NOMO-1 treated with dmso at 0.1 percent for 144 hours (cell line): ENCODE results near the gene CYP26A1.

Source experiments
- DNase-seq: peaks from one replicate; lab custom pipeline; 2025; ENCODE audit not compliant: unreplicated experiment; lab: John Stamatoyannopoulos, UW

The CYP26A1 gene

DNA sequence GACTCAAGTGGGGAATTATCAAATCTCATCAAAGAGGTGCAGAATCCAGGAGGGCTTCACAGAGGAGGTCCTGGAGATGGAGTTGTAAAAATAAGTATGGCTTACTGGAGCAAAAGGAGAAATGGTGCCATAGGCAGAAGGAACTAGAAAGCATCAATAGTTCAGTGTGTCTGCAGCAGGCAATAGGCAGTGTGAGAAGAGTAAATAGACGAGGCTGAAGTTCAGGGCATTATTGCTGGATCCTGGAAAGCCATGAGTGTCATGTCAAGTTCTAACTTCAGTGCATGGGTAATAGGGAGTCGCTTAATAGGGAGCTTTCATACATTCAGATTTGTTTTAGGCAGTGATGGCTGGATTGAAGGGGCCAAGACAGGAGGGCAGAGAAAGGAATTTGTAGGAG, 39.3 kb downstream of the CYP26A1 start:
- no peak for DNase-seq

DNA sequence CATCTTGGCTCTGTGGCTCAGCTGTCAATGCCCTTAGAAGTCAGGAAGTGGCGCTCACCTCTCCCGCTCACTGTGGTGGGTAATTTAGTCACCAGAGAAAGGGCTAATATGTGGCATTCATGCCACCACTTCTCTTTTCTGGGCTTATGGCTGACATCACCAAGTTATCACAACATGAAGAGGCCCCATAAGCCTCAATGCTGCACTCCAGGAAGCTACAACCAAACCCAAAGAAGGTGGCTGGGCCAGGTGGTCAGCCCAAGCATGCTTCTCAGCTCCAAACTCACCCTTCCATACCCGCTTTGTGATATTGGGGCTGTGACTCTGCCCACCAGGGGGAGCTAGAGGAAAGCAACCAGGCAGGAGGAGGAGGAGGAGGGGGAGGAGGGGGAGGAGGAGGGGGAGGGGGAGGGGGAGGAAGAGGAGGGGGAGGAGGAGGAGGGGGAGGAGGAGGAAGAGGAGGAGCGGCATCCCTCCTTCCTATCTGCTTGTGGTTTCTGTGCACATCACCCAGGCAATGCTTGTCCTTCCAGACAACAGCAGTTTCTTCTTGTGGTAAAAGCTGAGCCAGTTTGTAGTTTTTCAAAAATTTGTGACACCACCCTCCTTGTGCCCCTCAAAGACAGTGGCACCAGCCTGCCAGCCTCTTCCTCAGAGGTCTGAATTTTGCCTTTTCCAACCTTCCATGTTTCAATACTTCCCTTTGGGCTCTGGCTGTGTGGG, 42.1 kb downstream of the CYP26A1 start:
- peak; percentile 52 for DNase-seq

DNA sequence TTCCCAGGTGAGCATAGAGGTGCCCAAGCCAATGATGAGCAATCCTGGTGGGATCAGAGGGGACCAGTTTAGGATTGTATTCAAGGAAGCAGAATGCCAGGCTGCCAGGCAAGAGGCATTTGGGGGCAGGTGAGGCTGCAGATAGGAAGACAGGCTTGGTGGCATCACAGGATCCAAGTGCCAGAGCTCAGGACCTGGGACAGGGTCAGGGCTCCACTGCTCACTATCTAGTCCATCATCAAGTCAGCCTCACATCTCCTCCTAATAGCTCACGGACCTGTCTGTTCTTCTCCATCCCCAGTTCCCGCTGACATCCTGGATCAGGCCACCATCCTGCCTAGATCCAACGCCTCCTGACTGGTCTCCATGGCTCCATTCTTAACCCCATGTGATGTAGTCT, 47.6 kb downstream of the CYP26A1 start:
- no peak for DNase-seq

DNA sequence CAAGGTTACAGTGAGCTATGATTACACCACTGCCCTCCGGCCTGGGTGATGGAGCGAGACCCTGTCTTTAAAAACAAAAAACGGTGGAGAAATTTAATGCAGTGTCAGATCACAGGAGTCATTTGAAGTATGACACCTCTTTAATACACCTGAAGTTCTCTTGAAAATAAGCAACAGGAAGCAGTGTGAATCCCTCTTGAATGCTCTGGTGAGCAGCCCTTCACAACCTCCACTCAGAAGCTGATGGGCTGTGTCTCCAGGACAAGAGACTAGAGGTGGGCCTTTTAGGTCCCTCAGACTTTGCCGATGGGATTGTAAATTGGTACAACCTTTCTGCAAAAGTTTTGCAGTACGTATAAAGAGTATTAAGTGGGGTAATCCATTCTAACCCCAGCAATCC, 50.1 kb downstream of the CYP26A1 start:
- DNase-seq = no peak

DNA sequence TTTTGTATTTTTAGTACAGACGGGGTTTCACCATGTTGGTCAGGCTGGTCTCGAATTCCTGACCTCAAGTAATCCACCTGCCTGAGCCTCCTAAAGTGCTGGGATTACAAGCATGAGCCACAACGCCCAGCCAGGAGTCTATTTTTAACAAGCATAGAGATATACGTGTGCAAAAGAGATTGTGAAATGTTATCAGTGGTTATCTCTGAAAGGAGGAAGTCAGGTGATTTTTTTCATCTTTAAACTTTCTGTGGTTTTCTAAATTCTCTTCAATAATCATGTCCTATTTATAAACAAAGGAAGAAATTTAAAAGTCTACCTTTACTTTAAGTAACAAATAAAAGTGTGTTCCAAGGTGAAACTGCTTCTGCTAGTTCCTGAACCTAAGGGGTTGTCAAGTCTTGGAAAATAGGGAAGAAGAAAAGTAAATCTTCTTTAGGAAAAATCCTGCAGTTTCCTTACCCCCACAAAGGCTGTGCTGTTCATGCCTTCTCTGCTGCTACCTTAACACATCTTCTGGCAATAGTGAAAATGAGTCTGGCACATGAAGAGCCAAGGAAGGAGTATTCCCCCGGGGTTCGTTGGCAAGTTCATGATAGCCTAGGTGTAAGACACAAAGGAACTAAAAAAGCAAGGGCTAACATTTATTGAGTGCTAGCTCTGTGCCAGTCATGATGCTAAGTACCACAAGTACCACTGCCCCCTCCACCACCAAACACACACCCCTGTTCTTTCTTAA, 51.1 kb downstream of the CYP26A1 start:
- peak; percentile 36 for DNase-seq

DNA sequence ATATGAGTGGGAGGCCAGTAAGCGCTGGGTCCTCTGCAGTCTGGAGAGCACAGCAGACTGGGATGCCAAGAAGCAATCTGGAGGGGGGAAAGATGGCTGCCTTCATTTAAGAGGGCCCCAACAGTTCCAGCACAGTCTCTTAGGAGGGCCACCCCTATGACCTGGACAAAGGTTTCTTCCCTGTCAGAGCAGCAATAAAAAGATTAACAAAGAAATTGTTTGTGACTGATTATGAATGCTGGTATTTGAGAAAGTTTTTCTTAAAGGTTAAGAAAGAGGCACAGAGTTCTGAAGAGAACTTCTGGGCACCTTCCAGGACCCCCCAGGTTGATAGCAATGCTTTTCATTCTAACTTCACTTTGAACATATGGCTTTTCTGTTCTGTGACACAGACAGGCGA, 52.3 kb downstream of the CYP26A1 start:
- DNase-seq = no peak

DNA sequence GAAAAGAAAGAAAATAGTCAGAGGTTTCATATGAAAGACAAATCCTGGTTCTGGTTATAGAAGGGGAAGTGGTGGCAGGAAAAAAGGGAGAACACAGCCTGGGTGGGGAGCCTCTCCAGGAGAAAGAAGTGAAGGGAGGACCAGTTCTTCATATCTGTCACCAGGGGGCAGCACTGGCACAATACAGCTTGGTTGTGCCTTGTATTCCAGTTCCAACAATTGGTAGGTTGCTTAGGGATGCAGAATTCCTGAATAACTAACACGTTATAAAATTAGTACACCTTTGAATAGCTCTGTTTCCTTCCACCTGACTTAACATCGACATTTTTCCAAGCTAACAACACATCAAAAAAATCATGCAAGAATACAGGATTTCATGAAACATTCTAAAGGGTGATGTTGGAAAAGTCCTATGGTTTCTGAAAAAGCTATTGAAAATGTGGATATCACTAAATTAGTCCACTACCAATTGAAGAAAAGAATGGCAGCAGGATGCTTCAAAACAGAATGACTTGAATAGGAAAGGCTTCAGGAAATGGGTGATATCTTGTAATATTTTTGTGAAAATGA, 52.9 kb downstream of the CYP26A1 start:
- no peak for DNase-seq
